GM19193 (cell line): Measurements from ENCODE around the gene MCRIP2.

Experiments
- POLR2A ChIP-seq: IDR thresholded peaks from 4 replicates; pipeline ENCODE4 v1.6.1; 2011; ENCODE audit not compliant: insufficient read depth, insufficient read length; ENCODE audit errors: extremely low read depth

MCRIP2 gene, protein sequence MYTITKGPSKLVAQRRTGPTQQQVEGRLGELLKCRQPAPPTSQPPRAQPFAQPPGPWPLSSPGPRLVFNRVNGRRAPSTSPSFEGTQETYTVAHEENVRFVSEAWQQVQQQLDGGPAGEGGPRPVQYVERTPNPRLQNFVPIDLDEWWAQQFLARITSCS

DNA sequence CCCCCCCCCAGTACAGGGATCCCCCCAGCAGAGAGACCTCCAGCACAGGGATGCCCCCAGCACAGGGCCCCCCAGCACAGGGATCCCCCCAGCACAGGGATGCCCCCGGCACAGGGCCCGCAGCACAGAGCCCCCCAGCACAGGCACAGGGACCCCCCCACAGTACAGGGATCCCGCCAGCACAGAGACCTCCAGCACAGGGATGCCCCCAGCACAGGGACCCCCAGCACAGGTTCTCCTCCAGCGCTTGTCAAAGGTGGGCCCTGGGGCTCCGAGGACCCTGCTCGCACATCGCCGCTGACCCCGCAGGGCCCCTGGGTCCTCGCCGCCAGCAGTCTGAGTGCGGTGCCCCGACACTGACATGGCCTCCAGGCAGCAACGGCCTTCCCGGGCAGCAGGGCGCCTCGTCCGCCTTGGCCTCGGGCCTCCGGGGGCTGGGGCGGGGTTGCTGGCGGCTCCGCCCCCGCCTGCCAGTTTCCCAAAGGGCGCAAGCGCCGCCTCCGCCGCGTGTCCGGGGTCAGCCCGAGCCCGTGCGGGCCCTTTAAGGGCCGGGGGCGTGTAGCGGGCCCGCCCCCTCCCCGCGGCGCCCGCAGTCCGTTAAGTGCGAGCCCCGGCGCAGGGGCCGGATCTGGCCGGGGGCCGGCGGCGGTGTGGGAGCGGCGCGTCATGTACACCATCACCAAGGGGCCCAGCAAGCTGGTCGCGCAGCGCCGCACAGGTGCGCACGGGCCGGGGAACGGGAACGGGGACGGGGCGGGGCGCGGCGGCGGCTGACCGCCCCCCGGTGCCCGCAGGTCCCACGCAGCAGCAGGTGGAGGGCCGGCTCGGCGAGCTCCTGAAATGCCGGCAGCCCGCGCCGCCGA lies at the start of gene MCRIP2:
Gene MCRIP2, plus strand, starts transcription at position 503 of the 863 bp plus-strand sequence. Its CDS starts 164 bp downstream, at position 667.
- peak; percentile 66 for TF ChIP-seq POLR2A

DNA sequence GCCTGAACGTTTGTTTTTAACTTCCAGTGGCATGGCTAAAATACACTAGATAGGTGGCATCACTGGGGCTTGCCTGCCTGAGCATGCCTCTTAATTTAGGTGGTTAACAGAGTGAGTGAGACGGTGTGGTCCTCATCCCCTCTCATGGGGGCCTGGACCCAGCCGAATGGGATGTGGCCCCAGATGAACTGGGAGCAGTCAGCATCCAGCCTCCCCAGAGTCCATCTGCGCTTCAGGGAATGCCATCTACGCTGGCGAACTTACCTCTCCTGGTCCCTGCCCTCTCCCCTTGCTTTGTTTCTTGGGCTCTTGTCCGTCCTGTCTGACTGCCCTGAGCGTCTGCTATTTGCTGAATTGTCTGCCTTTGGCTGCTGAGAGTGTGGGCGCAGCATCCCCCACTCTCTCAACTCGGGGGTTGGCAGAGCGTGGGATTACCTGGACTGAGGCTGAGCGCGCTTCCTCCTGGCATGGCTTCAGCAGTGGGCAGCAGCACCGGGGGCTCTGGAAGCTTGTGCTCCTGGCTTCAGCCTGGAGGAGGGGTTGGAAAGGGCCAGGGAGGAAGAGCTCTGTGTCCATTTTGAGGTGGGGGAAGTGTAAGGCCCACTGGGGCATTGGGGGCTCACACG lies 49.6 kb upstream of the MCRIP2 start:
- no peak for TF ChIP-seq POLR2A

DNA sequence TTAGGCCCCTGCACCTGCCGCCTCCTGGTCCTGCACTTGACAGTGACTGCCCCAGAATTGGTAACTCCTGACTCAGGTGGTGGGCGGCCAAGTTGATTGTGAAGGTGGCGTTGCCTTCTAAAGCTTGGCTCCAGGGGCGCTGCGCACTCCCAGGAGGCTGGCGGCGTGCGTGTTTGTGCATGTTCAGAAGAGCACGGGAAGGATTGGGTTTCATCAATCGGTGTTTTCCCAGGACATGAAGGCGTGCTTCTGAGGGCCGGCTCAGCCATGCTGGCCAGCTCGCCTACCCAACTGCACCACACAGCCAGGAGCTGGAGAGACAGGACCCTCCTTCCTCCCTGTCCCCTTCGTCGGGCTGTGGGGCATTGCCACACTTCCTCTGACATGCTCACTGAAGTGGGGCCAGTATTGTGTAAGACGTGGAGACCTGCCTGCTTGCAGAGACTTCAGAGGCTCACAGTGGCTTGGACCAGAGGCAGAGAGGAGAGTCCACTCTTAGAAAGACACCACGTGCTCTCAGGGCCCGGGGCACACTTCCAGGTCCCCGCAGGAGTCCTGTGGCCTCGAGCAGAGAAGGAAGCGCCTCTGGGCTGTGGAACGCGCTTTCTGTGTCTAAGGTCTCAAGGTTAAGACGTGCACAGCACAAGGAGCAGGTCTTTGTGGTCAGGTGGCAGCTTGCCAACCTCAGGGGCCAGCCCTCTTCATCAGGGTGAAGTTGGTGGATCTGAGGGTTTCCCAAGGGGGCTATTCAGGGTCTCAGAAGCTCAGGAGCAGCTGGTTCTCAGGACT lies 48.9 kb upstream of the MCRIP2 start:
- no peak for TF ChIP-seq POLR2A

DNA sequence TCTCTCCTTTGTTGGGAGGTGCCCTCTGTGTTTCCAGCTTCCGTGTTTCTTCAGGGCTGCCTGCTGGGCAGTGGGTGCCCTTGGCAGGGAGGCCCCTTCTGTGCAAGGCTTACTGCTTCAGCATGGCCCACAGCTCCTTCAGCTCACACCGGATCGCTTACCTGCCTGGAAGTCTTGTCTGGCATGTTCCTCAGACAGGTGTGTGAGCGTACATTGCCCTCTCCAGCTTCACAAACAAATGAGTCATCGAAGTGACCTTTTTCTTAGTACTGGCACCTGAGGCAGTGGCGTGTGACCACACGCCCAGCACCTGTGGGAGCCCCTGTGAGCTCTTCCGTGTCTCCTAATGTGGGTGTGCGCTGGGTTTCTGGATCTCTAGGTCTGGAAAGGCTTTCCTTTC lies 48.2 kb upstream of the MCRIP2 start:
- TF ChIP-seq POLR2A: no peak

DNA sequence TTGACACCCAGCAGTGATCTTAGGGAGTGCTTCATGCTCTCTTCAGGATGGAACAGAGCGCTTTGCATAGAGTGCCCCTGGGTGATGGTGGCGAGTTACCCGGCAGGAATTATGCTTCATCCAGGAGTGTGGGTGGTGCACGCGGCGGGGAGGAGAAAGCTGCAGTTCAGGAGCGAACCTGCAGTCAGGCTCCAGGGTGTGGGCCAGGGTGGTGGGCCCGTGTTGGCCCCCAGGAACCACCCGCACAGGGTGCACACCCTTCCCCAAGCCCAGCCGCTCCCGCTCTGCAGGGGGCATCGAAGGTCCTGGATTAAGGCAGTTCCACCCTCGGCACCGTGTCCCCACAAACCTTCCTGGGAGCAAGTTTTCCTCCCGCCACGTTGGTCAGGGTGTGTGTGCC lies 47.8 kb upstream of the MCRIP2 start:
- TF ChIP-seq POLR2A: no peak

DNA sequence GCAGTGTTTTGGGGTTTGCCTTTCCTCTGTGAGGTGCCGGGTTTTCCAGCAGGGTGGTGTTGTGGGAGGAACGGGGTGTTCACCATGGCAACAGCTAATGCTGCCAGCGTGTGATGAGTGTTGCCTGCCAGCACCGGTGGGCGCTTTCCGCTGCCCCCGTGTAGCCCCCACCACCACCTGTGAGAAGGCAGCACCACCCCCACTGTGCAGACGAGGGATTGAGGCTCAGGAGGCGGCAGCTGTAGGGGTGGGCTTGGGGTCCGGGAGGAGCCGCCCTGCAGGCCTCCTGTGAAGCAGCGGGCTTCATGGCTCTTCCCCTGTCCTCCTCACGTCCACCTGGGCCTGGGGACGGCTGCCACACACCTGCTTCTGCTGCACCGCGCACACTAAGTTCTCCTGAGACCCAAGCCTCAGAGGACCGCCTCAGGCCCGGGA lies 46.5 kb upstream of the MCRIP2 start:
- TF ChIP-seq POLR2A: no peak

DNA sequence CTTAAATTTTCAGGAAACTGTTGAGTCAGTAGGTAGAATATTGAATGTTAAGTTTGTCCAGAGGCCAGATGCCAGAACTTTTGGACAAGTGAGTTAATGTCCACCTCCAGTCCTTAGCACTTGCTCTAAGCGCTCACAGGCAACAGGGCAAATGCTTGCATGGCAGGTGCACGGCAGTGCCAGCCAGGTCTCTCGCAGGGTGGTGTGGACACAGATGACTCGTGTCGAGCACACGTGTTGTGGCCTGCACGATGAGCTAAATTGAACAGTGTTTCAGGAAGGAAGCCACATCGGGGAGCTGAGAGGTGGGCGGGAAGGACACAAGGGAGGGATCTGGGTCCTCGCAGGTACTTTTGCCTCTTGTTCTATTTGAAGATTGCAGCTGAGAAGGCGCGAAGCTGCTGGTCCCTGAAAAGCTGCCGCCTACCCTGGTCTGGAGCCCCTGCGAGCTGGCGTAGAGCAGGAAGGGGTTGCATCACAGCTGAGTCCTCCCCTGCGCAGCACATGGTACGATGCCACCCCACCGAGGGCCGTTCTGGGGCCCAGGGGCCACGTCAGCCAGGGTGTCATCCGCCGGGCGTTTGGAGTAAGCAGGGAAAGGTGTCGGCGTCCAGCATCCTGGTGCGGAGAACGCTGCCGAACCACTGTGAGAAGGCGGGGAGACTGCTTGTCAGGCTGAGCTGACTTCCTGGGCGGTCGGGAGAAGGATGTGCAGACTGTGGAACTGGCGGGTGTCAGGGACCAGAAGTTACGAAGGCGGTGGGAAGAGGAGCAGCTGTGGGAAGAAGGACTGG lies 45.5 kb upstream of the MCRIP2 start:
- TF ChIP-seq POLR2A: no peak

DNA sequence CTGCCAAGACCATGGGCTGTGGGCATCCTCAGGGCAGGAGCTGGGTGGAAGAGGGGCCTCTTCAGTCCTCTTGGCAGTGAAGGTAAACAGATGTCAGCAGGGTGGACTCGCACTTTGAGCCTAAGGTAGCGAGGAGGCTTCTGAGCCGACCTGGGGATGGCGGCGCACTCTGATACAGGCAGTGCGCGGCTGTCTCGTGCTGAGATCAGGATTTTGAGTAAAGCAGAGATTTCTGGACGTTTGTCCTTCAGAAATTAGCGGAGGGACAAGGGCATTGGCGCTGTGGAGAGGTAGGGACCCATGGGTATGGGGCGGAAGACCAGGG lies 44.9 kb upstream of the MCRIP2 start:
- TF ChIP-seq POLR2A: no peak

DNA sequence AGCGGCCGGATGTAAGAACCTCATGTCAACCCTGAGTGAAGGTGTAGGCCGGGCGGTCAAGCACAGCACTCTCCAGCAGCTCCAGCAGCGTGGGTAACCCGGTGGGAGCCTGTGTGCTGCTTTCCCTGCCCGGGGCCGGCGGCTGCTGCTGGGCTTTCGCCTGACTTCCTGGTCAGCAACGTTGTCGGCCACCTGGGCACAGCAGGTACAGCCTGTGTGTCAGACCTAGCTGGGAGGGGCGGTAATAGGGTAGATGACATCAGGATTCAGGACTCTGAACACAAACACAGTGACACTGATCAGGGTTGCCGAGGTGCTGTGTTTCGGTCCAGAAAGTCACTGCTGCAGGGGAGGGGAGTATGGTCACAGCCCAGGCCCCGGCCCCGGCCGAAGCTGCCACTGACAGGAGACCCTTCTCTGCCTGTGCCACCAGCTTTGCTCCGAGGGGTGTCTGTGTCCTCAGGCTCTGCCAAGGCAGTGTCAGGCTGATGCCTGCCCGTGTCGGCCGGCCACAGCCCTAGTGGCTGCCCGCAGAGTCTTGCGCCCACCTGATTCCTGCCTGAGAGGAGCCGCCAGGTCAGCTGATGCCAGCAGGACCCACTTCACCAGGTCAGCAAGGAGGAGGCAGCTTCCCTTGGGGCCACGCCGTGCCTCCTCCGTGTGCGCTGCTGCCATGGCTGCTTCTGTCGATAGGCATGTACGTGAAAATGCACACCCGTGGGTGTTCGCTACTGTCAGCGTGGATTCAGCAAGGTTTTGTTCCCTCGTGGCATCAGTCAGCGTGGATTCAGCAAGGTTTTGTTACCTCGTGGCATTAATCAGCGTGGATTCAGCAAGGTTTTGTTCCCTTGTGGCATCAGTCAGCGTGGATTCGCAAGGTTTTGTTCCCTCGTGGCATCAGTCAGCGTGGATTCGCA lies 42.5 kb upstream of the MCRIP2 start:
- TF ChIP-seq POLR2A: no peak

DNA sequence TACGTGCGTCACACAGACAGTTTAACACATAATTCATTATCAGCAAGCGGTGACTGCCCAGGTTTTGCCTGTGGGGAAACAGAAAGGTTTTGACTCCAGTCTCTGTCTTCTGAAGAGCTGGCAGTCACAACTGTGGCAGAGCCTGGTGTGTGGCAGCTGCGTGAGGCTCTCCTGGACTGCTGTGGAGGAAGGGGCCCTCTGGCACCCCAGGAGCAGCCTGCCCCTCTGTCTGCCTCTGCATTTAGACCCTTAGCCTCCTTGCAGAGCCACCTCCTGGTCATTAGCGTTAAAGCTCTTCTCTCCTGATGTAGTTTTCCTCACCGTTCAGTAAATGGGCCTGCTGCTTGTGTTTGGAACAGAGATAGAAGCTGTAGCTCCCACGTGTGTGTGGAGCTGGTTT lies 40.8 kb upstream of the MCRIP2 start:
- no peak for TF ChIP-seq POLR2A

DNA sequence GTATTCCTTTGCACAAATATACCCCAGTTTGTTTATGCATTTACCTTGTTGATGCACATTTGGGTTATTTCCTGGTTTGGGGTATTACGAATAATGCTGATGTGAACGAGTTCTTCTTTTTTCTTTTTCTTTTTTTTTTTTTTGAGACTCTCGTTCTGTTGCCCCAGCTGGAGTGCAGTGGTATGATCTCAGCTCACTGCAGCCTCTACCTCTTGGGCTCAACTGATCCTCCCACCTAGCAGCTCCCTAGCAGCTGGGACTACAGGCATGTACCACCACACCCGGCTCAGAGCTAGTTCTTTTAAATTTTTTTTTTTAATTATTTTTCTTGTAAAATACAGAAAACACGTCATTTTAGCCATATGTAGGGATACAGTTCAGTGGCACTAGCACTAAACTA lies 37.7 kb upstream of the MCRIP2 start:
- no peak for TF ChIP-seq POLR2A

DNA sequence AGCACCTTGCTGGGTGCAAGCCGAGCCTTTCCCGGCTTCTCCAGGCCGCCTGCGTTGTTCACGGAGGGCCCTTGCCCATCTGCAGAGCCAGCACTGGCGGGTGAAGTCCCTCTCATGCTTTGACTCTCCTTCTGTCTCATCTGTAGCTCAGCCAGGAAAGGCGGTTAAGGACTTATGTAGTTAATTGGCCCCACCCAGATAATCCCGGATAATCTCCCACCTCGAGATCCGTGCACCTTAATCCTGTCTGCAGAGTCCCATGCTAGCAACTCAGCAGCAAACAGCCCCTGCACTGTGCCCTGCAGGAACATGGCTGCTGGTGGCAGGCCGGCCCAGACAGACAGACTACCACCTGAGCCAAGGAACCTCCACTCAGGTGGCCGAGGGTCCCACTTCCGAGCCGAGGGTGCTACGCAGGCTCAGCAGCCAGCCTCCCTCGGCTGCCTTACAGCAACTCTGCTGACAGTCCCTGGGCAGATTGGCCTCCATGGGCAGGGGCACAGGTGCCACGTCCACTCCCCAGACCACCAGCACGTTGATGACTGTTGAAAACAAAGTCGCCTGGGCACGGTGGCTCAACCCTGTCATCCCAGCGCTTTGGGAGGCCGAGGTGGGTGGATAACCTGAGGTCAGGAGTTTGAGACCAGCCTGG lies 34.8 kb upstream of the MCRIP2 start:
- TF ChIP-seq POLR2A: no peak

DNA sequence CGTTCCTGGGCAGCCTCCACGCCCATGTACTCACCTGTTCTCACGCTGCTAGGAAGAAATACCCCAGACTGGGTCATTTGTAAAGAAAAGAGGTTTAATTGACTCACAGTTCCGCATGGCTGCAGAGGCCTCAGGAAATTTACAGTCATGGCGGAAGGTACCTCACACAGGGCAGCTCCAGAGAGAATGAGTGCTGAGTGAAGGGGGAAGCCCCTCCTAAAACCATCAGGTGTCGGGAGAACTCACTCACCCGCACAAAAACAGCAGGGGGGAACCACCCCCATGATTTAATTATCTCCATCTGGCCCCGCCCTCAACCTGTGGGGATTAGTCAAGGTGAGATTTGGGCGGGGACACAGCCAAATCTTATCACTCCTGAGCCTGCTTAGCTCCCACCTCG lies 33.6 kb upstream of the MCRIP2 start:
- TF ChIP-seq POLR2A: no peak
